ENCODE measurements around the gene ZSCAN12.

- TF ChIP-seq POLR2A (IDR thresholded peaks at IDR 0.05), result no peak
- TF ChIP-seq, protein P1, sequence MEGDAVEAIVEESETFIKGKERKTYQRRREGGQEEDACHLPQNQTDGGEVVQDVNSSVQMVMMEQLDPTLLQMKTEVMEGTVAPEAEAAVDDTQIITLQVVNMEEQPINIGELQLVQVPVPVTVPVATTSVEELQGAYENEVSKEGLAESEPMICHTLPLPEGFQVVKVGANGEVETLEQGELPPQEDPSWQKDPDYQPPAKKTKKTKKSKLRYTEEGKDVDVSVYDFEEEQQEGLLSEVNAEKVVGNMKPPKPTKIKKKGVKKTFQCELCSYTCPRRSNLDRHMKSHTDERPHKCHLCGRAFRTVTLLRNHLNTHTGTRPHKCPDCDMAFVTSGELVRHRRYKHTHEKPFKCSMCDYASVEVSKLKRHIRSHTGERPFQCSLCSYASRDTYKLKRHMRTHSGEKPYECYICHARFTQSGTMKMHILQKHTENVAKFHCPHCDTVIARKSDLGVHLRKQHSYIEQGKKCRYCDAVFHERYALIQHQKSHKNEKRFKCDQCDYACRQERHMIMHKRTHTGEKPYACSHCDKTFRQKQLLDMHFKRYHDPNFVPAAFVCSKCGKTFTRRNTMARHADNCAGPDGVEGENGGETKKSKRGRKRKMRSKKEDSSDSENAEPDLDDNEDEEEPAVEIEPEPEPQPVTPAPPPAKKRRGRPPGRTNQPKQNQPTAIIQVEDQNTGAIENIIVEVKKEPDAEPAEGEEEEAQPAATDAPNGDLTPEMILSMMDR (IDR thresholded peaks at IDR 0.05), result peak; percentile 71 to 91 (median 80)
These were observed 43.5 kb downstream of the ZSCAN12 start for GRCh38 chr6:28355743-28356665.
